IMR-90 (cell line): ENCODE measurements around the gene WWC1. TPM values are rescaled to one million over a fixed set of nuclear protein-coding genes. Genes with fewer than 3 reads are reported as not detected.

Source experiments
- ATAC-seq: fragments of 200-7000 bp; cut with Tn5 transposase; 2 replicates; pipeline ENCODE4 v1.9.1; 2020; ENCODE audit warnings: low read depth, mild to moderate bottlenecking, moderate library complexity
- BruUV-seq: library from RNA; stranded (reverse); fragments of 400-500 nt; replicated peaks from 2 replicates; lab custom pipeline; 2021; lab: Mats Ljungman, UMichigan
- CTCF ChIA-PET: fragments of 300-600 bp; formaldehyde crosslinking; extraction: SDS; loops from one replicate; lab custom pipeline; 2021; ENCODE audit warnings: antibody characterized with exemption; lab: Yijun Ruan, JAX
- POLR2A ChIA-PET: fragments of 300-600 bp; sonication (Branson Sonifier 250); formaldehyde crosslinking; loops from one replicate; lab custom pipeline; 2022; ENCODE audit warnings: antibody characterized with exemption; ENCODE audit not compliant: unreplicated experiment; lab: Charles Lee
- DNase-seq: peaks from one replicate; pipeline ENCODE4 v3.0.0; 2013
- H2AFZ ChIP-seq: replicated peaks from 2 replicates; pipeline ENCODE3; 2013; ENCODE audit warnings: low read length, mild to moderate bottlenecking; ENCODE audit not compliant: poor library complexity
- H2AK5ac ChIP-seq: 2 replicates; pipeline ENCODE4 v1.6.1; 2013; ENCODE audit warnings: low read depth, low read length, inconsistent platforms
- H2AK9ac ChIP-seq: replicated peaks from 2 replicates; pipeline ENCODE3; 2013; ENCODE audit warnings: mild to moderate bottlenecking, low read depth, low read length, moderate library complexity; ENCODE audit not compliant: poor library complexity
- H2BK120ac ChIP-seq: 2 replicates; pipeline ENCODE4 v1.6.1; 2013; ENCODE audit warnings: low read depth, low read length, inconsistent platforms
- H2BK15ac ChIP-seq: 3 replicates; pipeline ENCODE4 v1.6.1; 2013; ENCODE audit warnings: low read depth, low read length, inconsistent platforms
- H2BK20ac ChIP-seq: 2 replicates; pipeline ENCODE4 v1.6.1; 2013; ENCODE audit warnings: low read depth, mild to moderate bottlenecking, inconsistent platforms, low read length, moderate library complexity
- H2BK5ac ChIP-seq: 2 replicates; pipeline ENCODE4 v1.6.1; 2013; ENCODE audit warnings: mild to moderate bottlenecking, low read depth, low read length, inconsistent platforms; ENCODE audit not compliant: poor library complexity, severe bottlenecking
- H3K14ac ChIP-seq: replicated peaks from 2 replicates; pipeline ENCODE4 v1.6.1; 2013; ENCODE audit warnings: low read depth, low read length, inconsistent platforms
- H3K18ac ChIP-seq: 2 replicates; pipeline ENCODE4 v1.6.1; 2013; ENCODE audit warnings: low read depth, low read length, control low read depth
- H3K23ac ChIP-seq: 2 replicates; pipeline ENCODE4 v1.6.1; 2013; ENCODE audit warnings: low read depth, low read length, inconsistent platforms
- H3K27ac ChIP-seq: 2 replicates; pipeline ENCODE4 v1.5.1; 2013; ENCODE audit warnings: mild to moderate bottlenecking, control low read depth, low read length; ENCODE audit not compliant: insufficient read depth
- H3K27me3 ChIP-seq: 2 replicates; pipeline ENCODE4 v1.6.1; 2013; ENCODE audit warnings: low read length; ENCODE audit not compliant: control insufficient read depth, insufficient read depth
- H3K36me3 ChIP-seq: 2 replicates; pipeline ENCODE4 v1.6.1; 2013; ENCODE audit warnings: low read length, mixed read lengths; ENCODE audit not compliant: control insufficient read depth, insufficient read depth
- H3K4ac ChIP-seq: 2 replicates; pipeline ENCODE4 v1.6.1; 2013; ENCODE audit warnings: low read depth, low read length, inconsistent platforms
- H3K4me1 ChIP-seq: 2 replicates; pipeline ENCODE4 v1.6.1; 2013; ENCODE audit warnings: low read length, mixed read lengths; ENCODE audit not compliant: control insufficient read depth, insufficient read depth
- H3K4me2 ChIP-seq: 2 replicates; pipeline ENCODE4 v1.6.1; 2013; ENCODE audit warnings: low read depth, mild to moderate bottlenecking, control low read depth, low read length, moderate library complexity
- H3K4me3 ChIP-seq: 2 replicates; pipeline ENCODE4 v1.5.1; 2013; ENCODE audit warnings: low read depth, mild to moderate bottlenecking, control low read depth, low read length, moderate library complexity; ENCODE audit not compliant: insufficient read depth
- H3K56ac ChIP-seq: 2 replicates; pipeline ENCODE4 v1.6.1; 2013; ENCODE audit warnings: low read length, inconsistent platforms; ENCODE audit not compliant: insufficient read depth; ENCODE audit errors: extremely low read depth
- H3K79me1 ChIP-seq, 2 experiments: 2 replicates each; pipeline ENCODE4 v1.6.1; 2013; ENCODE audit warnings: low read length in 2 of 2, inconsistent platforms in 1 of 2, low read depth in 1 of 2
- H3K9ac ChIP-seq: 2 replicates; pipeline ENCODE4 v1.6.1; 2013; ENCODE audit warnings: low read depth, low read length, control low read depth
- H3K9me1 ChIP-seq: 2 replicates; pipeline ENCODE4 v1.6.1; 2013; ENCODE audit warnings: low read length, inconsistent platforms; ENCODE audit not compliant: insufficient read depth
- H3K9me3 ChIP-seq: 2 replicates; pipeline ENCODE4 v1.6.1; 2013; ENCODE audit warnings: low read length; ENCODE audit not compliant: control insufficient read depth, insufficient read depth
- H4K20me1 ChIP-seq: 2 replicates; pipeline ENCODE4 v1.6.1; 2013; ENCODE audit warnings: low read length, inconsistent platforms; ENCODE audit not compliant: insufficient read depth
- H4K5ac ChIP-seq: 2 replicates; pipeline ENCODE4 v1.6.1; 2013; ENCODE audit warnings: mild to moderate bottlenecking, low read depth, low read length, control low read depth
- H4K8ac ChIP-seq, 2 experiments: 2 replicates each; pipeline ENCODE4 v1.6.1; 2013; ENCODE audit warnings: low read depth in 2 of 2, low read length in 2 of 2, control low read depth in 1 of 2, inconsistent platforms in 1 of 2
- H4K91ac ChIP-seq: 2 replicates; pipeline ENCODE4 v1.6.1; 2013; ENCODE audit warnings: low read depth, low read length, inconsistent platforms; ENCODE audit not compliant: insufficient read depth
- BHLHE40 ChIP-seq: fragments of 150-350 bp; IDR thresholded peaks from 2 replicates; pipeline ENCODE4 v1.6.1; 2016; ENCODE audit warnings: mild to moderate bottlenecking, low read depth, low read length
- MXI1 ChIP-seq: IDR thresholded peaks from 2 replicates; pipeline ENCODE4 v1.6.1; 2012; ENCODE audit warnings: low read depth, mild to moderate bottlenecking, low read length, moderate library complexity, borderline replicate concordance
- WGBS, 2 experiments: methylation state at CpG; one replicate each; pipeline versions ENCODE4 v1.1.5 to v1.1.7; 2013; ENCODE audit warnings: missing lambda C conversion rate in 2 of 2; ENCODE audit not compliant: insufficient read length in 1 of 2; ENCODE audit errors: extremely low coverage in 2 of 2; 5-methylcytosine and 5-hydroxymethylcytosine counted together
- dilution Hi-C: fragments of 300-500 bp; cut with HindIII; formaldehyde crosslinking; loops from one replicate; pipeline ENCODE4 v1.14.3; 2018; ENCODE audit warnings: low sequenced_read_pairs; ENCODE audit not compliant: unreplicated experiment
- in situ Hi-C: fragments of 300-500 bp; cut with MboI; formaldehyde crosslinking; loops from 3 replicates; pipeline ENCODE4 v1.14.3; 2019; ENCODE audit warnings: low sequenced_read_pairs, inconsistent platforms, mixed read lengths
- intact Hi-C: fragments of 100-400 bp; cut with micrococcal nuclease; formaldehyde crosslinking; loops from 2 replicates; pipeline ENCODE4 v1.10.0; 2022
- polyA plus RNA-seq, 3 experiments: library from polyadenylated mRNA; depleted of rRNA; stranded (reverse); fragments of >200 nt; gene quantifications; 2 replicates each; pipeline ENCODE4 v1.2.3, GENCODE V29; 2012; ENCODE audit warnings: low replicate concordance in 1 of 3
- total RNA-seq: library from RNA; depleted of rRNA; stranded (reverse); fragments of >200 nt; gene quantifications from 2 replicates; pipeline ENCODE4 v1.2.3, GENCODE V29; 2012

WWC1 gene
- total and polyA plus RNA-seq, 2 of the 4 experiments (the other 2 are of a cell fraction), result 9.1 to 10.3 TPM

GRCh38 chr5:168328814-168329213 is 37.4 kb downstream of the WWC1 start:
- H2BK20ac ChIP-seq, result peak overlapping the region; percentile 70

More at GRCh38 chr5:168328814-168329213, 37.4 kb downstream of the WWC1 start:
- dilution Hi-C loops, result no loop called here
- peak; percentile 78; the same call in 1 of the 2 replicates for TF ChIP-seq BHLHE40
- no peak for TF ChIP-seq MXI1
- Histone ChIP-seq H3K23ac (no peak overlapping the region), H4K20me1 (no peaks in the 10 kb centered on the region), H2AFZ (peak overlapping the region; percentile 16), H3K4me3 (no peak overlapping the region), H3K27ac (peak overlapping the region; percentile 31), H3K9me3 (no peaks in the 10 kb centered on the region), H4K5ac (no peak overlapping the region), H3K4me1 (peaks cover 26% of the 10 kb centered on the region), H3K14ac (no peak overlapping the region), H3K18ac (peak overlapping the region; percentile 36), H4K8ac (peak overlapping the region; percentile 57 to 59; a peak in 3 of 4 replicates), H3K56ac (no peak overlapping the region; the same call in 1 of the 2 replicates), H3K4ac (peak overlapping the region; percentile 62), H3K27me3 (no peaks in the 10 kb centered on the region), H2BK5ac (peak overlapping the region; percentile 34), H3K79me1 (peaks cover 11 to 24% of the 10 kb centered on the region in 2 experiments), H3K4me2 (peak overlapping the region; percentile 63), H2BK120ac (peak overlapping the region; percentile 42), H2AK9ac (no peak overlapping the region), H3K36me3 (no peaks in the 10 kb centered on the region), H3K9ac (no peak overlapping the region), H4K91ac (peak overlapping the region; percentile 26; the same call in 1 of the 2 replicates), H2AK5ac (peak overlapping the region; percentile 78), H2BK15ac (0 out of 3 replicates have a peak overlapping the region, but pooled peaks have one; percentile 36), H3K9me1 (peaks cover 14% of the 10 kb centered on the region)
- 72% methylated on average over 3 of the region's 6 CpGs; no CpG with 5 or more reads in 1 of the 2 experiments for WGBS, 2 experiments
- ChIA-PET CTCF (interaction anchor here (0.5 to 1.3 kb wide), 3 partner anchors 33 to 134 kb away, joined by 3 to 4 read pairs (median 3); no protein-coding TSS in a partner anchor), POLR2A (no interaction called here)
- intact Hi-C loops, result no loop called here
- ATAC-seq (peak; percentile 50), DNase-seq (peak; percentile 56)
- in situ Hi-C loops, result no loop called here
- BruUV-seq, result no TSS peak
